Measurements from ENCODE around the gene PPP2R5C. TPM values are rescaled to one million over a fixed set of nuclear protein-coding genes. Genes with fewer than 3 reads are reported as not detected.

The PPP2R5C gene
- total and polyA plus RNA-seq, 2 of the 4 experiments (the other 2 are of a cell fraction): 65.9 to 78.7 TPM

- no peak overlapping the region for H2AK5ac ChIP-seq (ENCODE audit: low read depth, low read length)
- no peak overlapping the region for H3K56ac ChIP-seq (ENCODE audit: extremely low read depth, insufficient read depth, low read length)
- no peaks in the 10 kb centered on the region for H3K27me3 ChIP-seq (ENCODE audit: control insufficient read depth, insufficient read depth, low read length)
- dilution Hi-C loops (cut with HindIII; ENCODE audit: low sequenced_read_pairs, unreplicated experiment) (no loop called here), in situ Hi-C loops (cut with MboI; ENCODE audit: low sequenced_read_pairs) (no loop called here), intact Hi-C loops (cut with micrococcal nuclease) (no loop called here)
- peaks cover 17% of the 10 kb centered on the region for H3K4me1 ChIP-seq (ENCODE audit: control insufficient read depth, insufficient read depth, low read length)
- H3K4me2 ChIP-seq (ENCODE audit: low read depth, low read length): peak overlapping the region; percentile 38
- no peaks in the 10 kb centered on the region for H3K9me3 ChIP-seq (ENCODE audit: control insufficient read depth, insufficient read depth, low read length)
- ChIA-PET CTCF (no interaction called here), POLR2A (ENCODE audit: unreplicated experiment) (no interaction called here)
- ATAC-seq (ENCODE audit: low read depth) (peak; percentile 21), DNase-seq (no peak)
- no peak overlapping the region for H3K4me3 ChIP-seq (ENCODE audit: insufficient read depth, low read depth, low read length)
- H3K9ac ChIP-seq (ENCODE audit: low read depth, low read length): no peak overlapping the region
- no peak overlapping the region for H2BK5ac ChIP-seq (ENCODE audit: low read depth, low read length, poor library complexity, severe bottlenecking)
- no peak overlapping the region for H4K8ac ChIP-seq (ENCODE audit: low read depth in 2 of 2, low read length in 2 of 2)
- H2AFZ ChIP-seq (replicated peaks; ENCODE audit: low read length, poor library complexity): no peak overlapping the region
- 25% methylated on average over 2 of the region's 12 CpGs; no CpG with 5 or more reads in 1 of the 2 experiments for WGBS, 2 experiments (ENCODE audit: extremely low coverage in 2 of 2, insufficient read length in 1 of 2)
- H2BK15ac ChIP-seq (ENCODE audit: low read depth, low read length): no peak overlapping the region
- H2AK9ac ChIP-seq (replicated peaks; ENCODE audit: low read depth, low read length, poor library complexity): no peak overlapping the region
- no peak for TF ChIP-seq NFE2L2 (IDR thresholded peaks at IDR 0.05; ENCODE audit: low read depth, low read length)
- no peak for TF ChIP-seq CEBPB (IDR thresholded peaks at IDR 0.05; ENCODE audit: low read depth, low read length)
- TF ChIP-seq FOS (IDR thresholded peaks at IDR 0.05; ENCODE audit: low read depth, low read length): no peak
- TF ChIP-seq CHD1 (IDR thresholded peaks at IDR 0.05; ENCODE audit: low read depth, low read length): no peak
- TF ChIP-seq BHLHE40 (IDR thresholded peaks at IDR 0.05; ENCODE audit: low read depth, low read length): no peak
- no peak for TF ChIP-seq RCOR1 (IDR thresholded peaks at IDR 0.05; ENCODE audit: insufficient replicate concordance, low read length)
- no peak for TF ChIP-seq ELK1 (IDR thresholded peaks at IDR 0.05; ENCODE audit: borderline replicate concordance, low read depth, low read length)
- H3K79me1 ChIP-seq (ENCODE audit: low read depth in 1 of 2, low read length in 2 of 2): peaks cover 47 to 65% of the 10 kb centered on the region in 2 experiments
- H3K23ac ChIP-seq (ENCODE audit: low read depth, low read length): peak overlapping the region; percentile 53
- H2BK120ac ChIP-seq (ENCODE audit: low read depth, low read length): no peak overlapping the region
- H4K5ac ChIP-seq (ENCODE audit: low read depth, low read length): no peak overlapping the region
- peaks cover 79% of the 10 kb centered on the region for H4K20me1 ChIP-seq (ENCODE audit: insufficient read depth, low read length)
- no peak overlapping the region for H4K91ac ChIP-seq (ENCODE audit: insufficient read depth, low read depth, low read length)
- no peak overlapping the region for H3K14ac ChIP-seq (replicated peaks; ENCODE audit: low read depth, low read length)
- no peak overlapping the region; the same call in 1 of the 2 replicates for H3K4ac ChIP-seq (ENCODE audit: low read depth, low read length)
- H3K18ac ChIP-seq (ENCODE audit: low read depth, low read length): no peak overlapping the region
- H3K36me3 ChIP-seq (ENCODE audit: control insufficient read depth, insufficient read depth, low read length): peaks cover 3% of the 10 kb centered on the region; the same call in 1 of the 2 replicates
- H3K27ac ChIP-seq (ENCODE audit: insufficient read depth, low read length): no peak overlapping the region
- no peak overlapping the region for H2BK20ac ChIP-seq (ENCODE audit: low read depth, low read length)
- BruUV-seq (replicated peaks): no TSS peak
- H3K9me1 ChIP-seq (ENCODE audit: insufficient read depth, low read length): peaks cover 21% of the 10 kb centered on the region
These were observed 62.1 kb downstream of the PPP2R5C start for GRCh38 chr14:101823511-101824120.
